ENCODE data around the gene ZNF574.

GRCh38 chr19:42086188-42086736, 10.3 kb downstream of the ZNF574 start:
- TF ChIP-seq CTCF (IDR thresholded peaks at IDR 0.05) (no peak), POLR2AphosphoS5 (IDR thresholded peaks at IDR 0.05) (no peak), POLR2A (IDR thresholded peaks at IDR 0.05; ENCODE audit: low read depth) (no peak)
